IPS-11a (cell line): ENCODE results near the gene METTL2A.
A peak's percentile ranks its signal among the peaks of the same experiment; 100 is the strongest.
"Not testable (repeated sequence)": the region's sequence is repeated elsewhere in the genome, so short reads cannot be mapped to it uniquely, and the experiment has no call there.

Experiments used
- H3K4me3 ChIP-seq: one replicate; pipeline ENCODE4 v1.5.1; 2013; ENCODE audit warnings: low read depth, low read length, control low read depth

METTL2A gene

DNA sequence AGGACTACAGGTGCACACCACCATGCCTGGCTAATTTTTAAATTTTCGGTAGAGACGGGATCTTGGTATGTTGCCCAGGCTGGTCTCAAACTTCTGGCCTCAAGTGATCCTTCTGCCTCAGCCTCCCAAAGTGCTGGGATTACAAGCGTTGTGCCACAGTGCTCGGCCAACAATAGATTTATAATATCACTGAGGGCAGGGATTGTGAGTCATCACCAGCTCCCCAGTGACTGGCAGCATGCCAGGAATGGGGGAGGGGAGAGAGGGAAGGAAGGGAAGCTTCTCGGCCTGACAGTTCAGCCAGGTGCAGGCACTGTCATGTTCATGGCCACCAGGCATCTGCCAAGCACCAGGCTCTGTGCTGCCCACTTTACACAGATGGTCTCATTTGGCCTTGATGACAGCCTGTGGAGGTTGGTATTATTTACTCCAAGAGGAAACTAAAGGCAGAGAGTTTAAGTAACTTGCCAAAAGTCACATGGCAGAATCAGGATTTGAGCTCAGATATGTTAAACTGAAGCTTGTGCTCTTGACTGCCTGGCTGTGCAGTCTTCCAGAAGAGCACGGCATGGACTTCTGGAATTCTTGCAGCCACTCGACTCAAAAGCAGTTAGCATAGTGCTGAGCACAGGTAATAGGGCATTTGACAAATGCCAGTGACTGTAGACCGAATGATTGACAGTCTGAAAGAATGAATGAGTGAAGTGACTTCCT lies 47.1 kb downstream of the METTL2A start:
- not testable (repeated sequence) for H3K4me3 ChIP-seq

DNA sequence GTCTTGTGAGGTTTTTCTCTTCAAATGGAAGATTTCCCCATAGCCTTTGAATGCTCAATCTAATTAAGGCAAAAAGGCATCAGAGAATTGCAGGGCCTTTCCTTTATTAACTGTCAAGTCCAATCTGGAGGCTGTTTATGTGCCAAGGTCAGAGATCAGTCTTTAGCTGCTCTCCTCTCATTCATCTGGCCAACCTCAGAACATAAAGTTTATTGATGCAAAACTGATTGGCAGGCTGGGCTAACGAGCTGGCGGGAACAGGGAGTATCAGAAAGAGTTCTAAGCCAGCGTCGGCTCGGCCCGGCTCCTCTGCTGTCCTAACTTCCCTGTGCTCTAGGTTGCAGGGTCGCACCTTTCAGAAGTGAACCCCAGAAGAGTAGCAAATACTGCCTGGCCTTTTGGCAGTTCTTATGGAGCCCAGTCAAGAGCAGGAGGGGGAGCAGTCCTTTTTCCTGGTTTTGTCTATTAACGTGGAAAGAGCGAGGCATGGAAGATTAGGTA lies 47.7 kb downstream of the METTL2A start:
- H3K4me3 ChIP-seq = not testable (repeated sequence)

DNA sequence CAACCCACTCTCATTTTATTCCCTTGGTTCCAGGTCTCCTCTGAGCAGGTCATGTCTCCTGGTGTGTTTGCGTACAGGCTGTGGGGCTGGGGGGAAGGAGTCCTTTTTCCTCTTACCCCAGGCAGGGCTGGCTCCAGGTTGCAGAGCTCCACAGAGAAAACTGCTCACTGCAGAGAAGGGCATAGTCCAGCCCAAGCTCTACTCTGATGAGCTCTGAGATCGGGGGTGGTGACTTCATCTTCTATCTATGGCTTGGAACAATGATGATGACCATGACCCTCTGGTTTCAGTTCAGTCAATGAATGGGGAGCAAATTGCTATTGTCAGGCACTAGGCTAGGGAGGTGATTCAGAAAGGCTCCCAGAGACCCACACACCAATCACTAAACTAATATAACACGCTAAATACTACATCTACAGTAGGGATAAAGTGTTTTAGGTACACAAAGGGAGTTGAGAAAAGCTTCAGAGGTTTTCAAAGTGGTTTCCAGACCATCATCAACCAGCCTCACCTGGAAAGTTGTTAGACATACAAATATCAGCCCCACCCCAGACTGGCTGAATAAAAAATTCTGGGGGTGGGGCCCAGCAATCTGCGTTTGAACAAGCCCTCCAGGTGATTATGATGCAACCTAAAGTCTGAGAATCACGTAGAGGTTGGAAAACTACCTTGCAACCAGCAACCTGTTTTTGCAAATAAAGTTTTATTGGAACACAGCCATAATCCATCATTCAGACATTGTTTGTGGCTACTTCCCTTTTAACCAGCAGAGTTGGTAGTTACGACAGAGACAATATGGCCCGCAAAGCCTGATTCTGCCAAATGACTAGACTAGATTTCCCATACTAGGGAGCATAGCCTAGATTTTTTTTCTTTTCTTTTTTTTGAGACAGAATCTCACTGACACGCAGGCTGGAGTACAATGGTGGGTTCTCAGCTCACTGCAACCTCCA lies 49.6 kb downstream of the METTL2A start:
- H3K4me3 ChIP-seq = not testable (repeated sequence)

DNA sequence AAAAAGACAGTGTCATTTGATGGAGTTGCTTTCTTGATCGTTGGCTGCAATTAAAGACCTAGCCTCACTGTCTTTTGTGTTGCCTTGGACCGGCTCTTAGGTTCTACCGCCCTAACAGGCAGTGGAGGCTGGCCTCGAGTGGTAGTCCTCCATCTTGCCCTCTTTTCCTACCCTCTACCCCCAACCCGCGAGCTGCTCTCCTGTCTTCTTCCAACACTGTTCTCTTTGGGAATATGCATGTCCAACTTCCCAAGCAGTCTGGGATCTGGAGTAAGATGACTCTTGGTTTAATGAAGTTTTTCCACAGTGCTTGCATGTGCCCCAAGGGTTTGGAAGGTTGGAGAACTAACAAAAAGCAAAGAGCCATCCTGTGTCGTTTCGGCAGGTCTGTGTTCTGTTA lies 53.4 kb downstream of the METTL2A start:
- H3K4me3 ChIP-seq = not testable (repeated sequence)

DNA sequence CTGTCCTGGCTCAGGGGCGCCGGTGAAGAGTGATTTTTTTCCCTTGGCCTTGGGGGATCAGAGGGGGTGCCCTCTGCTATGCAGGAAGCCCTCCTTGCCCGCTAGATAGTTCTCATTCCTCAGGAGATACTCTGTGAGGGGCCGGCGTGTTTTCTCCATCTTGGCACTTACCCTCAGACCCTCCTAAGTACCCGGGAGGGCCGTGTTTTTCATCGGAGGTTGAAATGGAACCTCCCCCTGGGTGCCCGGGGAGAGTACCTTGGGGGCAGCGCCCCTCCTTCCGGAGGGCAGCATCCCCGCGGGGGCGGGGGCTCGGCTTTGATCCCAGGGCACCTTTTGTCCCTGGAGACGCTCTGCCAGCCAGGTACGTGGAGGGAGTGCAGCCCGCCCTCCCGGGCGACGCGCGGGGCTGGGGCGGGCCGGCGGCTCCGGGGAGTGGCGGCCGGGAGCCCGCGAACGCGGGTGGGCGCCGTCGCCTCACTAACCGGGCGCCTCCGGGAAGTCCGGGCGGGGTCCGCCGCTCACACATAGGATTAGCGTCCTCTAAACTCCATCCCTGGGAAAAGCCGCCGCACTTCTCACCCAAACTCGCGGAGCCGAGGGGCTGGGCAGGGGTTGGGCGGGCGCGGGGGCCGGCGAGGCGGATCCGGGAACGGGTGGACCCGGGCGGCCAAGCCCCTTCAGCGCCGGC lies 54.2 kb downstream of the METTL2A start:
- peak overlapping the region; percentile 21 for H3K4me3 ChIP-seq

DNA sequence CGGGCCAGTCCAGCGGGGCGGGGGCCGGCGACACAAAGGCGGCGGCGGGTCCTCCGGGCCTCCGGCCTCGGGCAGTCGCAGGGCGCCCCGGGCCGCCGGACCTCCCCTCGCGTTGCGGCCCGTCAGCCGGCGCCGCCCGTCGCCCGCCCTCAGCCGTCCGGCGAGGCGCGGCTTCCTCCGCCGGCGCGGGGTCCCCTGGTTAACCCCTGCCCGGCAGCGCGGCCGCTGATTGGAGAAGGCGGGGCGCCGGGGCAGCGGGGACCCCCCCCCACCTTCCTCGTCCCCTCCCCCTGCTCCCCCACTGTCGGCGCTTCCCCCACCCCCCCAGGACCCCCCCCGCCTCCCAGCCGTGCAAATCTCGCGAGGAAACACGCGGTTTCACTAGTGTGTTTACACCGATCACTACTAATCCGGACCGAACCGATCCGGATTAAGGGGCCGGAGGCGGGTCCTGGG lies 54.8 kb downstream of the METTL2A start, which contains the start of gene TLK2:
Gene TLK2 (plus strand): TSS at position 402 of the 456 bp plus-strand sequence. CDS start 2,301 bp downstream, outside the sequence.
- H3K4me3 ChIP-seq = peak within 1 kb of the TSS; percentile 57

DNA sequence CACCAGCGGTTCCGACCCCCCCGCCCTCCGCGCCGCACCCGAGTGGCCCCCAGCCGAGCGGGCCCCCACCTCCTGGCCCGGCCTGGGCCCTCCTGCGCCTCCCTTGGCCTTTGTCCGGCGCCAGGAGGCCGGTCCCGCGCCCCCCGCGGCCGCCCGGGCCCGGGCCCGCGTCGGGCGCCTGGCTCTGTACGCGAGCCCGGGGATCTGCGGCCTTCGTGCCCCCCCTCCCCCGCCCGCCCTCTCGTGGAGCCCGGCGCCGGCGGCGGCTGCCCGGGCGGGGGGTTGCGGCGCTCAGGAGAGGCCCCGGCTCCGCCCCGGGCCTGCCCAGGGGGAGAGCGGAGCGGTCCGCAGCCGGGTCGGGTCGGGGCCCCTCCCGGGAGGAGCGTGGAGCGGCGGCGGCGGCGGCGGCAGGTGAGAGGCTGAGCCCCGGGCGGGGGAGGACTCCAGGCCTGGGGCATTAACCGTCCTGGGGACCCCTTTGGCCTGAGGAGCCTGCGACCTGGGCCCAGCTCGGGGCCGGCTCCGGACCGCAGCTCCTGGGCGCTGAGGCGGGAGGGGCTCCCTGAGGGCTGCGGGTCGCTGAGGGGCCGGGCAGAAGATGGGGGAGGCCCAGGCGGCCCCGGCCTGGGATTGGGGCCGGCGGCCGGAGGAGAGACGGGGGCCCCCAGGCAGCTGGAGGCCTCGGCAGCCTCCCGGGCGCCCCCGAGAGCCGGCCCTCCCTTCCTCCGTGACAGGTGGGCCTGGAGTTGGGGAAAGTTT lies 55.4 kb downstream of the METTL2A start:
- H3K4me3 ChIP-seq = peak overlapping the region; percentile 57

DNA sequence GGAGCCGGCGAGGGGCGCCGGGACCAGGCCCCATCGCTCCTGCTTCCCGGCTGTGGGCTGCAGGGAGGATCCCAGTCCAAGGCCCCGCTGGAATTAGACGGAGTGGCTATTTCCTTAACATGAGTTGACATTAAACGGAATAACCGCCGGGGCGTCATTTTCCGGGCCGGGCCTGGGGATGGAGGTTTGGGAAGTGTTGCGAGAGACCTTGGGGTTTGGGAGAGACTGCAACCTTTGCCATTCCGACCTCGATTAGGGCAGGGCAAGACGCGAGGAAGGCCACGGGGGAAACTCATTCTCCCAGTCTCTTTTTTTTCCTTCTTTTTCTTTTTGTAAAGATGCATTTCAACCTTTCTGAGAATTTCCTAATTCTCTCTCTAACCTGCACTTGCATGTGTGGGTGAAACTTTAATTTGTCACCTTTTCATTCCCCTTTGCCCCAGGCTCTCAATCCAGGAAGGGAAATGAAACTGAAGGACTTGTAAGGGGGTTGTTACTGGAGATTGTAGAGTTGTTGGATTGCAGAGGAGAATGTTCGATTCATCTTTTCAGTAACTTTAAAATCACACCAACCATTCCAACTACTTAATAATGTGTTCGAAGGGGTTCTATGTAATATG lies 56.1 kb downstream of the METTL2A start:
- H3K4me3 ChIP-seq = peak overlapping the region; percentile 57

DNA sequence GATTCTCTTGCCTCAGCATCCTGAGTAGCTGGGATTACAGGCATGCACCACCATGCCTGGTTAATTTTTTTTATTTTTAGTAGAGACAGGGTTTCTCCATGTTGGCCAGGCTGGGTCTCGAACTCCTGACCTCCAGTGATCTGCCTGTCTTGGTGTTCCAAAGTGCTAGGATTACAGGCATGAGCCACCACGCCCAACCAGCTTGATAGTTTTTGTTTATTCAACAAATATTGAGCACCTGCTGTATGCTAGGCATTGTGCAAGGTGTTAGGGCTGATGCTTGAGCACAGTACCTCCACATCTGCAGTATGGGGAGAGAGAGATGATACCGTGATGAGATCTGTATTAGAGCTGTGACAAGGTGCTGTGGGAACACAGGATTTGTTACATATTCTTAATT lies 58.9 kb downstream of the METTL2A start:
- not testable (repeated sequence) for H3K4me3 ChIP-seq

DNA sequence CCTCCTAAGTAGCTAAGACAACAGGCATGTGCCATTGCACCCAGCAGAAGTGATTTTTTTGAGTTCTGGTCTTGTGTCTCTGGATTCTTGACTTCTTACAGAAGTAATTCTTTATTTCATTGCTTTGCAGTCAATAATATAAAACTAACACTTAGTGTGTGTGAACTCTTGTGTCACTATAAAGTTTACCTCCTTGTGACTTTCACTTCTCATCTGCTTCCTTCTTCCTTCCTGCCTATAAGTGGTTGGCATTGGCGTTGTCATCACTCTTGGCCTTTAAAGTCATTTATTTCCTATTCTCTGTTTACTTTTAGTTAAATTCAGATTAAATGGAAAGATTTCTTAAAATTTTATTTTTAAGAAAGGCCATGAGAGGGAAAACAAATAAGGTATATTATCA lies 67.3 kb downstream of the METTL2A start:
- H3K4me3 ChIP-seq = not testable (repeated sequence)

DNA sequence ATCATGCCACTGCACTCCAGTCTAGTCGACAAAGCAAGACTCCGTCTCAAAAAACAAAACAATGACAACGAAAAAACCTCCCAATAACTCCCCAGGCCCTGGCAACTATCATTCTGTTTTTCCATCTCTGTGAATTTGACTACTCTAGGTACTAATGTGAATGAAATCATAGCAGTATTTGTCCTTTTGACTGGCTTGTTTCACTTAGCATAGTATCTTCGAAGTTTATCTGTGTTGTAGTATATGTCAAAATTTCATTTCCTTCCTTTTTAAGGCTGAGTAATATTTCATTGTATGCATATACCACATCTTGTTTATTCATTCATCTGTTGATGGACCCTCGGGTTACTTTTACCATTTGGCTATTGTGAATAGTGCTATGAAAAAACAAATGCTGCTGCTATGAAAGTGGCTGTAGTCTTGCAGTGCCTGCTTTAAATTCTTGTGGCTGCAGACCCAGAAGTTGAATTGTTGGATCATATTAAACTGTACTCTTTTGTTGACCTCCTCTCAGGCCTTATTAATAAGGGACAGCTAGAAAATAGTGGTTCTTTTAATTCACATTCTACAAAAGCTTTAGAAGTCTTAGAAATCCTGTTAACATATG lies 69.5 kb downstream of the METTL2A start:
- H3K4me3 ChIP-seq = not testable (repeated sequence)

DNA sequence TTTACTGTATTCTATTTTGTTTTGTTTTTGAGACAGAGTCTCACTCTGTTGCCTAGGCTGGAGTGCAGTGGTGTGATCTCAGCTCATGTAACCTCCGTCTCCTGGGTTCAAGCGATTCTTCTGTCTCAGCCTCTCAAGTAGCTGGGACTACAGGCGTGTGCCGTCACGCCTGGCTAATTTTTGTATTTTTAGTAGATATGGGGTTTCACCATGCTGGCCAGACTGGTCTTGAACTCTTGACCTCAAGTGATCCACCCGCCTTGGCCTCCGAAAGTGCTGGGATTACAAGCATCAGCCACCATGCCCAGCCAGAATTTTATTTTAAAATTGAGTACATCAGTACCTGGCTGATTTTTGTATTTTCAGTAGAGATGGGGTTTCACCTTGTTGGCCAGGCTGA lies 70.4 kb downstream of the METTL2A start:
- not testable (repeated sequence) for H3K4me3 ChIP-seq

DNA sequence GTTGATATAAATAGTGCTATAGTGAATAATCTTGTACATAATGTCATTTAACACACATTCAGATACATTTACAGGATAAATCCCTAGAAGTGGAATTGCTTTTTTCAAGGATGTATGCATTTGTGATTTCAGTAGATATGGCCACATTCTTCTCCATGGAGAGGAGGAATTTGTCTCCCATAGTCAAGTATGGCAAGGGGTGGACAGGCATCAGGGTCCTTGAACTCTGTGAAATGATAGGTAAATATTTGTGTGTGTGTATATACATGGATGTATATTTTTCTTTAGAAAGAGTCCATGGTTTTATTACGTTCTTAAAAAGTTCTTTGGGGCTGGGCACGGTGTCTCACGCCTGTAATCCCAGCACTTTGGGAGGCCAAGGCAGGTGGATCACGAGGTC lies 72.6 kb downstream of the METTL2A start:
- not testable (repeated sequence) for H3K4me3 ChIP-seq

DNA sequence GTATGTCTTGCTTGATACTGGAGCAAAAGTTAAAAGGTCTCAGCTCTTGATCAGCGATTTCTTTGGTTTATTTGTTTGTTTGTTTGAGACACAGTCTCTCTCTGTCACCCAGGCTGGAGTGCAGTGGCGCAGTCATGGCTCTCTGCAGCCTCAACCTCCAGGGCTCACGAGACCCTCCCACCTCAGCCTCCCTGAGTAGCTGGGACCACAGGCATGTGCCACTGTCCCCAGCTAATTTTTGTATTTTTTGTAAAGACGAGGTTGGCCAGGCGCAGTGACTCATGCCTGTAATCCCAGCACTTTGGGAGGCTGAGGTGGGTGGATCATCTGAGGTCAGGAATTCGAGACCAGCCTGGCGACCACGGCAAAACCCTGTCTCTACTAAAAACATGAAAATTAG lies 75.1 kb downstream of the METTL2A start:
- not testable (repeated sequence) for H3K4me3 ChIP-seq
